OCI-LY7 (cell line): Measurements from ENCODE around the gene ART1.

Experiments used
- EZH2phosphoT487 ChIP-seq: fragments of 200-600 bp; sonication (generic); IDR thresholded peaks from 2 replicates; pipeline ENCODE4 v1.6.1; 2018; ENCODE audit warnings: low read depth, borderline replicate concordance, mild to moderate bottlenecking, mixed run types, antibody characterized with exemption, low read length, moderate library complexity, mixed read lengths
- TF ChIP-seq, protein P1 (sequence below): fragments of 200-600 bp; sonication (generic); conservative IDR thresholded peaks from 2 replicates; pipeline ENCODE4 v1.5.1; 2014; ENCODE audit warnings: mild to moderate bottlenecking, antibody characterized with exemption, low read length, moderate library complexity, mixed read lengths

DNA sequence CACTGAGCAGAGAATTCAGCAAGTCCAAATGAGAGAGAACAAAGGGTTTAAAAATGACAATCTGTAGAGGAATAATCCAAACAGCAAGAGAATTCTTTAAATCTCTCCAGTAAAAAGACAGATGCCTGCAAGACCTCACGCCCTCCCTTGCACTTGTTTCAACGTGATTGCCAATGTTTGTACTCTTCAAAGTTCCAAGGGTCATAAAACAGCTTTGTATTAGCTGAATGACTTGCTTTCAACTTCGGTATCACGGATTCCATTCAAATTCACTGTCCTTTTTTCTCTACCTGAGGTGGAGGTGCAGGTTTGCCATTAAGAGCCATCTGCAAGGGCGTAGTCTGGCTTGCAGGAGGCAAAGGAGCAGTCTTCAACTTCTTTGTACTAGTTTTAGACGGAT, 67.3 kb downstream of the ART1 start:
- TF ChIP-seq, protein P1, sequence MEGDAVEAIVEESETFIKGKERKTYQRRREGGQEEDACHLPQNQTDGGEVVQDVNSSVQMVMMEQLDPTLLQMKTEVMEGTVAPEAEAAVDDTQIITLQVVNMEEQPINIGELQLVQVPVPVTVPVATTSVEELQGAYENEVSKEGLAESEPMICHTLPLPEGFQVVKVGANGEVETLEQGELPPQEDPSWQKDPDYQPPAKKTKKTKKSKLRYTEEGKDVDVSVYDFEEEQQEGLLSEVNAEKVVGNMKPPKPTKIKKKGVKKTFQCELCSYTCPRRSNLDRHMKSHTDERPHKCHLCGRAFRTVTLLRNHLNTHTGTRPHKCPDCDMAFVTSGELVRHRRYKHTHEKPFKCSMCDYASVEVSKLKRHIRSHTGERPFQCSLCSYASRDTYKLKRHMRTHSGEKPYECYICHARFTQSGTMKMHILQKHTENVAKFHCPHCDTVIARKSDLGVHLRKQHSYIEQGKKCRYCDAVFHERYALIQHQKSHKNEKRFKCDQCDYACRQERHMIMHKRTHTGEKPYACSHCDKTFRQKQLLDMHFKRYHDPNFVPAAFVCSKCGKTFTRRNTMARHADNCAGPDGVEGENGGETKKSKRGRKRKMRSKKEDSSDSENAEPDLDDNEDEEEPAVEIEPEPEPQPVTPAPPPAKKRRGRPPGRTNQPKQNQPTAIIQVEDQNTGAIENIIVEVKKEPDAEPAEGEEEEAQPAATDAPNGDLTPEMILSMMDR, result no peak
- TF ChIP-seq EZH2phosphoT487, result no peak
